Loucy (cell line): ENCODE results near the gene ITPKB.
A peak's percentile ranks its signal among the peaks of the same experiment; 100 is the strongest.
"Not testable (repeated sequence)": the region's sequence is repeated elsewhere in the genome, so short reads cannot be mapped to it uniquely, and the experiment has no call there.

Experiments
- H2AFZ ChIP-seq: fragments of 200-600 bp; sonication (generic); 2 replicates; pipeline ENCODE4 v1.6.0; 2016; ENCODE audit warnings: antibody characterized with exemption, mild to moderate bottlenecking, low read length, moderate library complexity
- H3F3A ChIP-seq: fragments of 200-600 bp; 2 replicates; pipeline ENCODE4 v1.6.0; 2016; ENCODE audit warnings: antibody characterized with exemption, low read depth, mild to moderate bottlenecking
- H3K27me3 ChIP-seq: fragments of 200-600 bp; sonication (generic); 2 replicates; pipeline ENCODE4 v1.6.1; 2014; ENCODE audit warnings: low read length, mild to moderate bottlenecking; ENCODE audit not compliant: insufficient read depth, poor library complexity, severe bottlenecking
- H3K36me3 ChIP-seq: fragments of 200-600 bp; sonication (generic); 2 replicates; pipeline ENCODE4 v1.6.1; 2016; ENCODE audit warnings: low read length; ENCODE audit not compliant: insufficient read depth
- H3K4me1 ChIP-seq: fragments of 200-600 bp; sonication (generic); 2 replicates; pipeline ENCODE4 v1.5.1; 2014; ENCODE audit warnings: low read length, mild to moderate bottlenecking; ENCODE audit not compliant: insufficient read depth, poor library complexity, severe bottlenecking
- H3K4me2 ChIP-seq: fragments of 200-600 bp; sonication (generic); 2 replicates; pipeline ENCODE4 v1.6.0; 2014; ENCODE audit warnings: antibody characterized with exemption, low read length, low read depth, mild to moderate bottlenecking; ENCODE audit not compliant: poor library complexity, severe bottlenecking
- H3K4me3 ChIP-seq: fragments of 200-600 bp; sonication (generic); 2 replicates; pipeline ENCODE4 v1.5.1; 2014; ENCODE audit warnings: low read length, mild to moderate bottlenecking, mixed read lengths; ENCODE audit not compliant: poor library complexity, severe bottlenecking
- H3K79me2 ChIP-seq: fragments of 200-600 bp; sonication (generic); 2 replicates; pipeline ENCODE4 v1.6.1; 2014; ENCODE audit warnings: low read length; ENCODE audit not compliant: insufficient read depth
- H3K9ac ChIP-seq: fragments of 200-600 bp; sonication (generic); 2 replicates; pipeline ENCODE4 v1.6.0; 2014; ENCODE audit warnings: mild to moderate bottlenecking, low read depth, low read length, moderate library complexity; ENCODE audit not compliant: poor library complexity, severe bottlenecking
- H3K9me2 ChIP-seq: fragments of 200-600 bp; sonication (generic); replicated peaks from 2 replicates; pipeline ENCODE4 v1.6.1; 2016; ENCODE audit warnings: low read depth, low read length, mixed read lengths
- H3K9me3 ChIP-seq: fragments of 200-600 bp; sonication (generic); 2 replicates; pipeline ENCODE4 v1.6.1; 2014; ENCODE audit warnings: mild to moderate bottlenecking, antibody characterized with exemption, low read length, low read depth; ENCODE audit not compliant: insufficient read depth
- H4K20me1 ChIP-seq: fragments of 200-600 bp; sonication (generic); 2 replicates; pipeline ENCODE4 v1.6.0; 2014; ENCODE audit warnings: antibody characterized with exemption, low read length, mild to moderate bottlenecking; ENCODE audit not compliant: insufficient read depth, poor library complexity, severe bottlenecking
- CTCF ChIP-seq: fragments of 200-600 bp; sonication (generic); conservative IDR thresholded peaks from 2 replicates; pipeline ENCODE4 v1.5.1; 2014; ENCODE audit warnings: mild to moderate bottlenecking, antibody characterized with exemption, low read length
- EZH2phosphoT487 ChIP-seq: fragments of 200-600 bp; IDR thresholded peaks from 2 replicates; pipeline ENCODE4 v1.6.1; 2018; ENCODE audit warnings: antibody characterized with exemption, mild to moderate bottlenecking, moderate library complexity, borderline replicate concordance

Gene ITPKB

GRCh38 chr1:226748306-226748705 is 9.2 kb upstream of the ITPKB start:
- no peak overlapping the region for H3K4me2 ChIP-seq
- H3K27me3 ChIP-seq = no peaks in the 10 kb centered on the region
- H3K36me3 ChIP-seq = no peaks in the 10 kb centered on the region
- H3K79me2 ChIP-seq = no peaks in the 10 kb centered on the region
- TF ChIP-seq CTCF = no peak
- no peak for TF ChIP-seq EZH2phosphoT487
- H3F3A ChIP-seq = no peaks in the 10 kb centered on the region
- no peaks in the 10 kb centered on the region for H3K9me3 ChIP-seq
- no peak overlapping the region for H2AFZ ChIP-seq
- H4K20me1 ChIP-seq = no peaks in the 10 kb centered on the region
- no peak overlapping the region for H3K9ac ChIP-seq
- H3K4me1 ChIP-seq = peaks cover under 1% of the 10 kb centered on the region
- no peak overlapping the region for H3K4me3 ChIP-seq
- no peaks in the 10 kb centered on the region for H3K9me2 ChIP-seq

GRCh38 chr1:226747519-226748263 is 8.6 kb upstream of the ITPKB start:
- not testable (repeated sequence) for H3K27me3 ChIP-seq, H2AFZ ChIP-seq, H3K9ac ChIP-seq, H3K36me3 ChIP-seq, H3K4me3 ChIP-seq, H3K4me1 ChIP-seq, H4K20me1 ChIP-seq, H3K79me2 ChIP-seq, H3K9me2 ChIP-seq, H3K4me2 ChIP-seq, H3K9me3 ChIP-seq, H3F3A ChIP-seq

- Histone ChIP-seq H3K9me2 (no peaks in the 10 kb centered on the region), H3K4me2 (no peak overlapping the region), H3K4me3 (no peak overlapping the region), H4K20me1 (no peaks in the 10 kb centered on the region), H3K9me3 (no peaks in the 10 kb centered on the region), H3K4me1 (peaks cover 19% of the 10 kb centered on the region), H3K36me3 (no peaks in the 10 kb centered on the region), H3F3A (0 out of 2 replicates have a peak, but pooled peaks cover 4% of the 10 kb centered on the region), H3K79me2 (peaks cover 8% of the 10 kb centered on the region), H3K27me3 (no peaks in the 10 kb centered on the region), H2AFZ (no peak overlapping the region), H3K9ac (no peak overlapping the region)
- no peak for TF ChIP-seq CTCF
- TF ChIP-seq EZH2phosphoT487 = no peak
Observed at GRCh38 chr1:226743259-226743658, 4.2 kb upstream of the ITPKB start.

- Histone ChIP-seq H3K9ac (no peak overlapping the region), H3K79me2 (peaks cover 30% of the 10 kb centered on the region), H3K9me3 (no peaks in the 10 kb centered on the region), H2AFZ (peak overlapping the region; percentile 42; the same call in 1 of the 2 replicates), H3K27me3 (no peaks in the 10 kb centered on the region), H3K4me3 (no peak overlapping the region), H3K4me1 (peaks cover 27% of the 10 kb centered on the region), H3F3A (0 out of 2 replicates have a peak, but pooled peaks cover 4% of the 10 kb centered on the region), H4K20me1 (peaks cover 12% of the 10 kb centered on the region), H3K9me2 (no peaks in the 10 kb centered on the region), H3K4me2 (no peak overlapping the region), H3K36me3 (no peaks in the 10 kb centered on the region)
- TF ChIP-seq CTCF = no peak
- TF ChIP-seq EZH2phosphoT487 = no peak
Observed at GRCh38 chr1:226741009-226741408, 1.9 kb upstream of the ITPKB start.
